Measurements from ENCODE around the gene TIMM17A.
"Not testable (repeated sequence)": the region's sequence is repeated elsewhere in the genome, so short reads cannot be mapped to it uniquely, and the experiment has no call there.

TIMM17A gene

GRCh38 chr1:202016022-202016810, 60.9 kb downstream of the TIMM17A start:
- no peak for DNase-seq (ENCODE audit: low read depth)

GRCh38 chr1:202016811-202017748, 61.8 kb downstream of the TIMM17A start:
- no peak for DNase-seq (ENCODE audit: low read depth)

GRCh38 chr1:202017749-202018467, 62.6 kb downstream of the TIMM17A start:
- no peak for DNase-seq (ENCODE audit: low read depth)

GRCh38 chr1:202018468-202019234, 63.3 kb downstream of the TIMM17A start:
- DNase-seq (ENCODE audit: low read depth) = no peak

GRCh38 chr1:202019235-202019558, 63.9 kb downstream of the TIMM17A start:
- DNase-seq (ENCODE audit: low read depth) = not testable (repeated sequence)
